IPS DF 4.7 (cell line): Measurements from ENCODE around the gene TMEM82.

ENCODE experiments used
- DNase-seq: peaks from one replicate; pipeline ENCODE4 v3.0.0-alpha.2; 2013; ENCODE audit warnings: low spot score; ENCODE audit errors: extremely low read depth

The TMEM82 gene

DNA sequence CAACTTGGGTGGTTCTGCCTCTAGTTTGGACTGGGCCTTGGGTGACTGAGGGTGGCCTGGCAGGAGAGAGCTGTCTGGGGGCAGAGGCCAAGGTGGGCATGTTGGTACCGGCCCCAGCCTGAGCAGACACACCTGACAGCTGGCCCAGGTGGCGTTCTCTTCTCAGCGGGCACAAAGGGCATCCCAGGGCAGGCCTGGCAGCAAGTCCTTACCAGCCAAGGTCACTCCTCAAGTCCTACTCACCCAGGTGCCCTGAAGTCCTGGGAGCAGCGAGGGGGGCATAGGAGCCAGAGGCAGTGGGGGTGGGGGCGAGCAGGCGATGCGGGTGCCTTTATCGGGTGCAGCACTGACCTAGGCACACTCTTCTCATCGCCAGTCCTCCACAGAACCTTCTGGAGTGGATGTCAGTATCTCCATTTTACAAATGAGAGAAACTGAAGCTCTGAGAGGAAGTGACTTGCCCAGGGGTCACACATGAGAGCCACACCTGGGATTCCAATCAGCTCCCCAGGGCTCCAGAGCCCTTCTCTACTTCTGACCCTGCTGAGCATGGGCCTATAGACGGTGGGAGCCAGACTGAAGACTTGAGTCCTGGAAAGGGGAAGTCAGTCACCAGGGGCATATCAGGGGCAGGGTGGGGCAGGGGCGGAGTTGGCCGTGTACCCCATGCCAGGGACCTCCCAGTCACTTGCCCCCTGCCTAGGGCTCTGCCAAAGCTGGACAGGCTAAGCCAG is 6.8 kb upstream of the TMEM82 start:
- no peak for DNase-seq

DNA sequence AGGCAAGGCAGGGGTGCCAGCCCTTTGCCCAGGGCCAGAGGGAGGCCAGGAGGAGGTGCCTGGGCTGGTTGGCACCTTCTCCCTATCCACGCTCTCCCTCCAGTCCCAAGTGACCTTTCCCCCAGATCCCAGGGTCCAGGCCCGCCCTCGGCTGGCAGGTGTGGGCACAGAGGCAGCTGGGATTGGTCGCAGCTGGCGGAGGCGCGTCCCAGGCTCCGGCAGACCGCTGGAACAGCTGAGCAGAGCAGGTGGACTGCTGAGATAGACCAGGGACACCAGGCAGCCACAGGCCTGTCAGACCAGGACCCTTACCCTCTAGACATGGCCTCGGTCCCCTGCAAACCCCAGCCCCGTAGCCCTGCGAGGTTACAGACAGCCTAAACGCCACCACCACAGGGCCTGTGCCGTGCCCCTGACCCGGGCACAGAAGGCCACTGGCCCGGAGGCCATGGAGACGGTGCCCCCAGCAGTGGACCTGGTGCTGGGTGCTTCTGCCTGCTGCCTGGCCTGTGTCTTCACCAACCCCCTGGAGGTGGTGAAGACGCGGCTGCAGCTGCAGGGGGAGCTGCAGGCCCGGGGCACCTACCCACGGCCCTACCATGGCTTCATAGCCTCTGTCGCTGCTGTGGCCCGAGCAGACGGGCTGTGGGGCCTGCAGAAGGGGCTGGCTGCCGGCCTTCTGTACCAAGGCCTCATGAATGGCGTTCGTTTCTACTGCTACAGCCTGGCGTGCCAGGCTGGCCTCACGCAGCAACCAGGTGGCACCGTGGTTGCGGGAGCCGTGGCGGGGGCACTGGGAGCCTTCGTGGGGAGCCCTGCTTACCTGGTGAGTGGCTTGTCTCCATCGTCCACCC is 6.0 kb upstream of the TMEM82 start, which contains the start of gene SLC25A34:
TSS of gene SLC25A34 (plus strand) at position 221 of the 854 bp plus-strand sequence. CDS start at position 449, 228 bp downstream.
- no peak for DNase-seq

DNA sequence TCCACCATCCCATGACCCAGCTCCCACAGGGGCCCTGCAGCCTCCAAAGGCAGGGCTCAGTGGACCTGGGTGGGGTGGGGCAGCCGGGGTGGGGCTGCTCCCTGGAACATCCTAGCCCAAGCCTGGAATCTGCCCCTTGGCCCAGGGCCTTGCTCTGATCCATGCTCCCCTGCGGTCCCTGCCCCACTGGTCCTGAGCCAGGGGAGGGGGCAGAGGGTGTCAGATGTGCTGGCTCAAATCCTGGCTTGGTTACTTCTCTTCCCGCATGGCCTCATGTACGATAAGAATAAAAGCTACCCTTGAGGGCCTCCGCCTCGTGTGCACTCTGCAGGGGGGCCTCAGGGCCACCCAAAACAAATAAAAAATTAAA is 5.4 kb upstream of the TMEM82 start:
- DNase-seq = no peak

DNA sequence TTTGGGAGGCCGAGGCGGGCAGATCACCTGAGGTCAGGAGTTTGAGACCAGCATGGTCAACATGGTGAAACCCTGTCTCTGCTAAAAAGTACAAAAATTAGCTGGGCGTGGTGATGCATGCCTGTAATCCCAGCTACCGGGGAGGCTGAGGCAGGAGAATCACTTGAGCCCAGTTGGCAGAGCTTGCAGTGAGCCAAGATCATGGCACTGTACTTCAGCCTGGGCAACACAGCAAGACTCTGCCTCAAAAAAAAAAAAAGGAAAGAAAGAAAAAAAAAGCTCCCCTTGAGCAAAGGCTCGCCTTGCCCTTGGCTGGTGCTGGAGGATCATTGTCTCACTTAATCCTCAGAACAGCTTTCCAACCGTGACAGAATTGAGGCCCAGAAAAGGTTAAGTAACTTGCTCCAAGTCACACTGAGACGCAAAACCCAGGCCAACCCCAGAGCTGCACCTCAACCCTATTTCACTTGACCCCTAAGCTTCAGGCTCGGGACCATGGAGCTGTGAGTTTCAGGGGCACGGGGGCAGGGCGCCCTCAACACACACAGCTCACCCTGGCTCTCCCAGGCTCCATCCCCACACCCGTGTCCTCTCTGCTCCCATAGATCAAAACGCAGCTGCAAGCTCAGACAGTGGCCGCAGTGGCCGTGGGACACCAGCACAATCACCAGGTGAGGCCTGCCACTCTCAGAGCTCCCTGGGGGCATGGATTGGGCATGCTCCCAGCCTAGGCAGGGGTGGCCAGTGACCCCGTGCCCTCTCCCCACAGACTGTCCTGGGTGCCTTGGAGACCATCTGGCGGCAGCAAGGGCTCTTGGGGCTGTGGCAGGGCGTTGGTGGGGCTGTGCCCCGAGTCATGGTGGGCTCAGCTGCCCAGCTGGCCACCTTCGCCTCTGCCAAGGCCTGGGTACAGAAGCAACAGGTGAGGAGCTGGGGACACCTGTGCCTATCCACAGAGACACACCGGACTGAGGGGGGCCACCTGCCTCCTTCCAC is 4.7 kb upstream of the TMEM82 start:
- no peak for DNase-seq

DNA sequence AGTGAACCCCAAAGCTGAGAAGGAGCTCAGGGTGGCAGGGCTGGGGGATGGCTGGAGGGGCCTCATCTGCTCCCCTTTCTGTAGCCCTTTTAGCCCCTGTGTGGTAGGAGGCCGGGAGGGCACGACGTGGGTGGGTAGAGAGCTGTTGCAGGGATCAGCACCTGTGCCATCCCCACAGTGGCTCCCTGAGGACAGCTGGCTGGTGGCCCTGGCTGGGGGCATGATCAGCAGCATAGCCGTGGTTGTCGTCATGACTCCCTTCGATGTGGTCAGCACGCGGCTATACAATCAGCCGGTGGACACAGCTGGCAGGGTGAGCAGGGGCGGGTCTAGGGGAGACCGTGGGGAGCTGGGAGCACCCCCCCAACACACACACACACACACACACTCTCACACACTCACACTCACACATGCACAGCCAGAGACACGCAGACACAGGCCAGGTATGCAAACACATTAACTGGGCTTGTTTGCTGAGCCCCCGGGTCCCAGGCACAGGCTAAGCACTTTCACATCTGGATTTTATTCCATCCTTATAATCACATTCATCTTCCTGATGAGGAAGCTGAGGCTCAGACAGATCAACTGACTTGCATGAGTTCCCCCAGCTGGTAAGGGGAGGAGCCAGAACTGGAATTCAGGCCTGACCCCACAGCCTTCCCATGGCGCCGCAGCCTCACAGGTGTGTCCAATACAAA is 3.7 kb upstream of the TMEM82 start:
- DNase-seq = no peak

DNA sequence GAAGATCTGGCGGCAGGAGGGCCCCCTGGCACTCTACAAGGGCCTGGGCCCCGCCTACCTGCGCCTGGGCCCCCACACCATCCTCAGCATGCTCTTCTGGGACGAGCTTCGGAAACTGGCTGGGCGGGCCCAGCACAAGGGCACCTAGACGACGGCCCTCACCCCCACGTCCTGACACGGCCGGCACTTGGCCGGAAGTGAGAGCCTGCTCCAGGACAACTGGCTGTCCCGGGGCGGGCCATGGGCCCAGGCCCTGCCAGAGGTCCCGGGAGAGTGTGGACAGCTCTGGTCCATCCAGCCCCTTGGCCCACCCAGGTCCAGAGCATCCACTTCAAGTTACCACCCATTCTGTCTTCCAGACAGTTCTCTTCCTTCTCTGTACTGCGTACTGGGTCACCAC is 3.0 kb upstream of the TMEM82 start:
- no peak for DNase-seq

DNA sequence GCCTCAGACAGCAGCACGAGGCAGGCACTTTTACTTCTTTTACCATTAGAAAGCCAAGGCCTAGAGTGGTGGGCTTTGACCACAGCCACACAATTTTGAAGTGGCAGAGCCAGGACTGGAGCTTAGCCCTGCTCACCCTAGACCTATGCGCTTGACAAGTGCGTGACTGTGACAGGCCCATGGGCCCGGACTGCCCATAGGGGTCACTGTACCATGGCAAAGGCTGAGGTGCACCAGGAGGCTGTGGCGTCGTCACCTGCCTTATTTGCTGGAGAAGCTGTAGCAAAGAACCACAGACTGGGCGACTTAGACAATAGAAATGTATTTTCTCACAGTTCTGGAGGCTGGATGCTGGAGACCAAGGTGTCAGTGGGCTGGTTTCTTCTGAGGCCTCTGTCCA is 2.6 kb upstream of the TMEM82 start:
- DNase-seq = no peak

DNA sequence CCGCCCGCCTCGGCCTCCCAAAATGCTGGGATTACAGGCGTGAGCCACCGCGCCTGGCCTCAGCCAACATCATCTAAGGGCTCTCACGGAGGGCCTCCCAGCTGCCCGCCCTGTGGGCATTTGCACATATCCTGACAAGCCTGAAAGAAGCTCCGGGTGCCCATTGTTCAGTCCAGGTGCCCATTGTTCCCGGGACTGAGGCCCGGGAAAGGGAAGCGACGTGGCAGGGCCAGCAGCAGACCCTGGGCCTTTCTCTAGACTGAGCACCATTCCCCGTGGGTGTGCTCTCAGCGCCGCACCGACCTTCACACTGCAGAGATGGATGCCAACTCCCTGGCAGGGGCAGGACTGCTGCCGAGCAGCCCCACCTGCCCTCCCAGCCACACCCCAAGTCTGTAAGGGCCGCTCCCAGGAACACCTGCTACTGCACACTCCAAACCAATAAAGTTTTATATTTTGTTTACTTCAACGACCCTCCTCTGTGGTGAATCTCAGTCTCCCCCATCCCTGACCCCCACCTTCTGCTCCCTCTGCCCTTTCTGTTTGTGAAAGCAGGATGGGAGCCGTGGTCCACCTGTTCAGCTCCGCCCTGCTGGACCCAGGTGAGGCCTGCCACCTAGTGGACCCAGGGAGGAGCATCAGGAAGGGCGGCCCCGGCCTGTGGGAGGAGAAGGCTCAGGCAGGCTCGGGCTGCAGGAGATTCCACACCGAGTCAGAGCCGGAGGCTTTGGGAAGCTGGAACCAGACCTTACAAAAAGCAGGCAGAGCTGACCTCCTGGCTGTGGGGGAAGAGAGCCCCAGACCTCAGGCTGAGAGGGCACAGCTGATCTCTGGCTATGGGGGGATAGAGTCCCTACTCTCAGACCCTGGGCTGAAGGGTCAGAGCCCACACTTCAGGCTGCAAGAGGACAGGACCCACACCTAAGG is 1.1 kb upstream of the TMEM82 start:
- no peak for DNase-seq

DNA sequence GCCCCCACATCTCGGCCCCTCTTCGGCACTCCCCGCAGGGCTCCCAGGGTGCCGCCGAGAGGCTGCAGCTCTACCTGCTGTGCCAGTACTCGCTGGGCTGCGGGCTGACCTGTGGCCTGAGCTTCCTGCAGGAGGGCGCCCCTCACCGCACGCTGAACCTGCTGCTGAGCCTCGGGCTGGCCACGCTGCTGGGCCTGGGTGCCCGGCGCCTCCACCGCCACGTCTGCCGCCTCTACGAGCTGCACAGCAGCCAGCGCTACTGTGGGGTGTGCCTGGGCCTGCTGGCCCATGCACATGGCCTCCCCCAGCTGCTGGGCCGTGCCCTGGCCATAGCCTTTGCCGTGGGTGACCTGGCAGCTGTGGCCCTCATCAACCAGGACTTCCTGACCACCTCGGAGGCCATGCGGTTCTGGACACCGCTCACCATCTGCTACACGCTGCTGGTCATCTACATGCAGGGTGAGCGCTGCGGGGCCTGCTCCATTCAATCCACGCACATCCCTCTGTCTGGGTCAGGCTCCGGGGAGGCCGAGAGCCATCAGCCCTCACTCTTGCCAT is 1.9 kb downstream of the TMEM82 start:
- no peak for DNase-seq

DNA sequence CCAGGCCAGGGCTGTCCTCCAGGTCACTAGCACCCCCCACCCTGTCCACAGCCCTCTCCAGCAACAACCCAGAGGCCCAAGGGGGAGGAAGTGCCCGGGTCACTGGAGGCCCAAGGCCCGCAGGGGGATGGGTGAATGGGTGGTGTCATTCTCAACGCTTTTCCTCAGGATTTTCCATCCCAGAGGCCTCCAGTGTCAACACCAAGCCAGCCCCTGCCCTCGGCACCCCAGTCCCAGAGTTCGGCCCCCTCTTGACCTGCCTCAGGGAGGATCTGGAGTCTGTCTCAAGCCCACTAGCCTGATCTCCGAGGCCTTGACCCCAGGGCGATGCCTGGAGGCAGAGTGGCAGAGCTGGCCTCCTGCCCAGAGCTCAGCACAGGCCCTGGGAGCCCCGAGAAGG is 5.1 kb downstream of the TMEM82 start:
- no peak for DNase-seq

DNA sequence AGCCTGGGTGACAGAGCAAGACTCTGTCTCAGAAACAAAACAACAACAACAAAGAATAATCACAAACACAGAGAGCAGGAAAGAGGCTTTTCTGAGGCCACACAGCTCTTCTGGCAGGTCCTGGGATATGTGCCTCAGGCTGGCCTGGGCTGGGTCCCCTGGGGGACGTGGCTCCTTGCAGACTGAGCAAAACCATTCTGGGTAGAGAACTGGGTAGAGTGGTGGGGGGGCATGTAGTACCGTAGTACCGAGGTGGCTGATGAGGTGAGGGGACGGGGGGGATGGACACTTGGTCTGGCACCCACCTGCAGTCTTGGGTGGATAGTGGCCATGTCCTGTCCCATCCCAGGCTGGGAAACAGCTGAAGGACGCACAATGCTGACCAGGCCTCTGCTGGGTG is 6.0 kb downstream of the TMEM82 start:
- DNase-seq = no peak

DNA sequence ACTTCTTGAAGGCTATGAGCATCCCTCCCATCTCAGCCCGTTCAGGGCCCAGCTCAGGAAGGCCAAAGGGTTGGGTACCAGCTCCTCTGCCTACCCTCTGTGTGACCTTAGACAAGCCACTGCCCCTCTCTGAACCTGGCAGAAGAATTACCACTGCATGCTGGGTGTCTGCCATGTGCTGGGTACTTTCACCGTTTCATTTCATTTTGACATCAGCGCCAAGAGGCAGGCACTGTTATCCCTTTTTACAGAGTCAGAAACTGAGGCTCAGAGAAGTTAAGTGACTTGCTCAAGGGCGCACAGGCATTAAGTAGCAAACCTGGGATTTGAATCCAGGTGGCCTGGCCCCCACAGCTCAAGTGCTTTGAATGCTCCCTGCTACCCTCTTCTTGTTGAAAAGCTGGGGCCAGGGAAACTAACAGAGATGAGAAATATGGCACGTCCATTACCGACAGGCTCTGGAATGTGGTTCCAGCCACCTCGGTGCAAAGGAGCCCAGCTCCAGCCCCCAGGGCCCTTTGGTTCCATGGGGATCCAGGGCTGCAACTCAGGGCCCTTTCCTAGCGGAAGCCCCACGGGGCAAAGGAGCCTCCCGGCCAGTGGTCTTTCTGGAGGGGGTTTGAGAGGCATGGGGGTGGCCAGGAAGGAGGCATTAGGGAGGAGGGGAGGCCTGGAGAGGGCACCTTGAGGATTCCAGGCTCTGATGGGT is 6.5 kb downstream of the TMEM82 start:
- DNase-seq = no peak

DNA sequence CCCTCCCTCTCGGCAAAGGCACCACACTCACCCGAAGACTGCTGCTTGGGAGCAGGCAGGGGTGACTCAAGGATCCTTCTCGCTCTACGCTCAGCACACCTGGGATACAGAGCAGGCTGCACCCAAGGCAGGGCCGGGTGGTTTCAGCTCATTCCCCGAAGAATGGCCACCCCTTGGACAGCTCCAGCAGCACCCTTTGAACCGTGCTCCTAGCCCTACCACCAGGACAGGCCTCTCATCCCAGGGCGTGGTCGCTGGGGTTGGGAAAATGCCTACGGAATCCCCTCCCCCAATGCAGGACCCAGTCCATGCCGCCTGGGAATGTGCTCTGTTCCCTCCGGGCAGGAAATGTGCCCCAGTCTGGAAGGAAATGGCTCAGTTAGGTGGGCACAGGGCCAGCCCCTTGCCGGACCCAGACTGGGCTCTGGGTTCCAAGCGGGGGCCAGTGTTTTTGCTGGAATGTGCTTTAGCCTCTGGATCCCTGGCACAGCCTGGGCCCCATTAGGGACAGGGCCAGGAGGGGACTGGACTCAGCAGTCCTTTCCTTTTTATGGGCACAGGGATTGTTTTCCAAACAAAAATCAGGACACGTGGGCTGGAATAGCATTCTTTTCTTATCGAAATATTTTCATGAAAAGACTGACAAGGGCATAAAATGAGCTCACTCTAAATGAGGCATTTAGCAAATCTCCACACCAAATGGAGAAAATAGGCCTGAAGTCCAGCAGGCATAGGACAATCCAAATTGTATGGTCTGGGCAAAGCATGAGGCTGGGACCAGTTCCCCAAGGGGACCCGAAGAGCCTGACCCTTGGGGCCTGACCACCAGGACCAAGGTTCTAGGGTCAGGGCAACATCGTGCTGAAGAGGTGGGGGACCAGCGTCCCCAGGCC is 7.3 kb downstream of the TMEM82 start:
- no peak for DNase-seq

DNA sequence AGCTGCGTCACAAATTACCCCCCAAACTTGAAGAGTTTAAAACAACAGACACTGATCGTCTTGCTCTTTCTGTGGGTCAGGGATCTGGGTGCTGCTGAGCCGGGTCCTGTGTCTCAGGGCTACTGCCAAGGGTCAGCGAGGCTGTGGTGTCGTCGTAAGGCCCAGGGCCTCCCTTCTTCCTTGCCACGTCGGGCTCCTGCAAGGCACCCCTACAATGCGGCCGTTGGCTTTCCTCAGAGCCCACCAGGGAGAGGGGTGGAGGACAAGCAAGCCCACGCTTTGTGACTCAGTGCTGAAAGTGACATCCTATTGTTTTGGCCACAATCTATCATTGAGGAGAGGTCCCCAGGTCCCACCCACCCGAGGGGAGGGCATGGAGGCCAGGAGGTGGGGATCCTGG is 8.6 kb downstream of the TMEM82 start:
- no peak for DNase-seq

DNA sequence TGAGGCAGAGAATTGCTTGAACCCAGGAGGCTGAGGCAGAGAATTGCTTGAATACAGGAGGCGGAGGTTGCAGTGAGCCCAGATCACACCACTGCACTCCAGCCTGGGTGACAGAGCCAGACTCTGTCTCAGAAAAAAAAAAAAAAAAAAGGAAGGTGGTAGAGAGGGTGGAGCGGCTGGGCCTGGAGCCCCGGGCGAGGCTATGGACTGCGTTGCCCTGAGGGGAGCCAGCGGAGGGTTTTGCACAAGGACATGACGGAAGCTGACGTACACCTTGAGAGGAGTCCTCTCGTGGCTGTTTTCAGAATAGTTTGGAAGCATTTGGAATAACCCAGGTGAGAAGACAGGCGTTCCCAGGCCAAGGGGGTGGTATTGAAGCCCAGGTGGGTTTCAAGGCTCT is 9.4 kb downstream of the TMEM82 start:
- DNase-seq = no peak

DNA sequence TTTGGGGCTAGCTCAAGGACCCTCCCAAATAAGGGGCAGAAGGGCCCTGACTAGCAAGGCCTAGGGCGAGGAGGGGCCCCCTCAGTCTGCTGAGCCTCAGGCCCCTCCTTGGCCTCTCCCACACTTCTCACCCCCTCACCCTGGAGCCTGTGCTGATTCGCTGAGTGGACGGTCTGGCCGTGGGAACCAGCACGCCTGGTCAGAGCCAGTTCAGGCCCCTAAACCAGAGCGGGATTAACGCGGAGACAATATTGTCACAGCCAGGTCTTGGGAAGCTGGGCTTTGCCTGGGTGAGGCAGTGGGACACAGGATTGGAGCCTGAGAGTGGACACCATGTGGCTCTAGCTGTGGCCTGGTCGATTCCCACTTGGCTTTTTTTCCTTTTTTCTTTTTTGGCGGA is 11.5 kb downstream of the TMEM82 start:
- no peak for DNase-seq

DNA sequence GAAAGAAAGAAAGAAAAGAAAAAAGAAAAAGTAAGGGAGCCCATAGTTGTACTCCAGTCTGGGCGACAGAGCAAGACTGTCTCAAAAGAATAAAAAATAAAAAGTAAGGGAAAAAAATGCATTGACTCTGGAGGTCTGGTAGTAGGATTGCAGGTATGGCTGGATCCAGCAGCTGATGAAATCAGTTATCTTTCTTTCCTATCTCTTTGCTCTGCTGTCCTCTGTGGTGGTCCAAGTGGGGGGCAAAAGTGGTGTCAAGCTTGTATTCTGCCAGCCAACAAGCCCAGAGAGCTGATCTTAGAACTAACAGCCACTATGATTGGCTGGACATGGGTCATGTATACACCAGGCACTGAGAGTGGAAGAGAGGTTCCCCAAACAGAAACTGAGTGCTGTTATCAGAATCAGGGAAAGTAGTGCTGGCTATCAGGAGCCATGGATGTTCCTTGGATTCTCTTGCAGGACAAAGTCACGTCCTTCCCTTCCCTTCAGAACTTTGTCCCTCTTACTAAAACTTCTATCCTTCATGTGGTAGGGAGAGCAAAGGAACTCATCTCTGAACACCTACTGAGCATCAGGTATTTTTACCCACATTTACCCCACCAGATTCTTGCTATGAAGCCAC is 12.8 kb downstream of the TMEM82 start:
- no peak for DNase-seq
